ENCODE results near the gene DEPP1.
A peak's percentile ranks its signal among the peaks of the same experiment; 100 is the strongest.

Gene DEPP1

GRCh38 chr10:44986670-44987069, 8.1 kb upstream of the DEPP1 start:
- peak overlapping the region in 1 of 2 donors; percentile 27 for H3K27ac ChIP-seq (ENCODE audit: low read depth in 2 of 2, low read length in 2 of 2)
- H3K4me1 ChIP-seq (ENCODE audit: control insufficient read depth in 2 of 2, insufficient read depth in 2 of 2, low read length in 2 of 2) = peaks cover 0 to 9% of the 10 kb centered on the region in 2 donors
- H3K4me3 ChIP-seq (ENCODE audit: low read length in 2 of 2) = no peak overlapping the region
- no peaks in the 10 kb centered on the region for H3K27me3 ChIP-seq (ENCODE audit: control insufficient read depth in 2 of 2, insufficient read depth in 2 of 2, low read length in 2 of 2)
- H3K9me3 ChIP-seq (ENCODE audit: control insufficient read depth in 2 of 2, low read length in 2 of 2) = no peaks in the 10 kb centered on the region
- H3K9ac ChIP-seq (ENCODE audit: low read depth in 1 of 2, low read length in 2 of 2) = no peak overlapping the region
- peaks cover 7 to 12% of the 10 kb centered on the region in 2 donors for H3K36me3 ChIP-seq (ENCODE audit: control insufficient read depth in 2 of 2, insufficient read depth in 2 of 2, low read length in 2 of 2)

- no peaks in the 10 kb centered on the region for H3K27me3 ChIP-seq (ENCODE audit: control insufficient read depth in 2 of 2, insufficient read depth in 2 of 2, low read length in 2 of 2)
- H3K27ac ChIP-seq (ENCODE audit: low read depth in 2 of 2, low read length in 2 of 2) = peak overlapping the region in 1 of 2 donors; percentile 40
- H3K4me1 ChIP-seq (ENCODE audit: control insufficient read depth in 2 of 2, insufficient read depth in 2 of 2, low read length in 2 of 2) = peaks cover 0 to 12% of the 10 kb centered on the region in 2 donors
- no peaks in the 10 kb centered on the region for H3K9me3 ChIP-seq (ENCODE audit: control insufficient read depth in 2 of 2, low read length in 2 of 2)
- H3K9ac ChIP-seq (ENCODE audit: low read depth in 1 of 2, low read length in 2 of 2) = no peak overlapping the region
- no peak overlapping the region for H3K4me3 ChIP-seq (ENCODE audit: low read length in 2 of 2)
- H3K36me3 ChIP-seq (ENCODE audit: control insufficient read depth in 2 of 2, insufficient read depth in 2 of 2, low read length in 2 of 2) = peaks cover 6 to 11% of the 10 kb centered on the region in 2 donors
Measured at GRCh38 chr10:44986179-44986578, 7.6 kb upstream of the DEPP1 start.

GRCh38 chr10:44985175-44985681, 6.6 kb upstream of the DEPP1 start:
- peaks cover 5 to 22% of the 10 kb centered on the region in 2 donors for H3K4me1 ChIP-seq (ENCODE audit: control insufficient read depth in 2 of 2, insufficient read depth in 2 of 2, low read length in 2 of 2)
- no peaks in the 10 kb centered on the region for H3K27me3 ChIP-seq (ENCODE audit: control insufficient read depth in 2 of 2, insufficient read depth in 2 of 2, low read length in 2 of 2)
- no peaks in the 10 kb centered on the region for H3K9me3 ChIP-seq (ENCODE audit: control insufficient read depth in 2 of 2, low read length in 2 of 2)
- H3K36me3 ChIP-seq (ENCODE audit: control insufficient read depth in 2 of 2, insufficient read depth in 2 of 2, low read length in 2 of 2) = peaks cover 6 to 8% of the 10 kb centered on the region in 2 donors
- H3K27ac ChIP-seq (ENCODE audit: low read depth in 2 of 2, low read length in 2 of 2) = peak overlapping the region in 1 of 2 donors; percentile 44
- no peak overlapping the region for H3K4me3 ChIP-seq (ENCODE audit: low read length in 2 of 2)
- H3K9ac ChIP-seq (ENCODE audit: low read depth in 1 of 2, low read length in 2 of 2) = no peak overlapping the region

GRCh38 chr10:44984671-44985101, 6.1 kb upstream of the DEPP1 start:
- H3K36me3 ChIP-seq (ENCODE audit: control insufficient read depth in 2 of 2, insufficient read depth in 2 of 2, low read length in 2 of 2) = peaks cover 6 to 8% of the 10 kb centered on the region in 2 donors
- H3K27me3 ChIP-seq (ENCODE audit: control insufficient read depth in 2 of 2, insufficient read depth in 2 of 2, low read length in 2 of 2) = no peaks in the 10 kb centered on the region
- H3K4me1 ChIP-seq (ENCODE audit: control insufficient read depth in 2 of 2, insufficient read depth in 2 of 2, low read length in 2 of 2) = peaks cover 5 to 24% of the 10 kb centered on the region in 2 donors
- no peak overlapping the region for H3K9ac ChIP-seq (ENCODE audit: low read depth in 1 of 2, low read length in 2 of 2)
- no peak overlapping the region for H3K4me3 ChIP-seq (ENCODE audit: low read length in 2 of 2)
- no peaks in the 10 kb centered on the region for H3K9me3 ChIP-seq (ENCODE audit: control insufficient read depth in 2 of 2, low read length in 2 of 2)
- H3K27ac ChIP-seq (ENCODE audit: low read depth in 2 of 2, low read length in 2 of 2) = peak overlapping the region in 1 of 2 donors; percentile 44

- no peak overlapping the region for H3K27ac ChIP-seq (ENCODE audit: low read depth in 2 of 2, low read length in 2 of 2)
- H3K36me3 ChIP-seq (ENCODE audit: control insufficient read depth in 2 of 2, insufficient read depth in 2 of 2, low read length in 2 of 2) = peaks cover 5 to 8% of the 10 kb centered on the region in 2 donors
Measured at GRCh38 chr10:44983895-44984278, 5.3 kb upstream of the DEPP1 start.

GRCh38 chr10:44983066-44983894, 4.7 kb upstream of the DEPP1 start:
- Histone ChIP-seq H3K27ac (ENCODE audit: low read depth in 2 of 2, low read length in 2 of 2) (no peak overlapping the region), H3K9ac (ENCODE audit: low read depth in 1 of 2, low read length in 2 of 2) (no peak overlapping the region), H3K4me3 (ENCODE audit: low read length in 2 of 2) (no peak overlapping the region), H3K4me1 (ENCODE audit: control insufficient read depth in 2 of 2, insufficient read depth in 2 of 2, low read length in 2 of 2) (peaks cover 19 to 38% of the 10 kb centered on the region in 2 donors), H3K27me3 (ENCODE audit: control insufficient read depth in 2 of 2, insufficient read depth in 2 of 2, low read length in 2 of 2) (no peaks in the 10 kb centered on the region), H3K36me3 (ENCODE audit: control insufficient read depth in 2 of 2, insufficient read depth in 2 of 2, low read length in 2 of 2) (peaks cover 0 to 8% of the 10 kb centered on the region in 2 donors), H3K9me3 (ENCODE audit: control insufficient read depth in 2 of 2, low read length in 2 of 2) (no peaks in the 10 kb centered on the region)

More at GRCh38 chr10:44983895-44984278, 5.3 kb upstream of the DEPP1 start:
- Histone ChIP-seq H3K9me3 (ENCODE audit: control insufficient read depth in 2 of 2, low read length in 2 of 2) (no peaks in the 10 kb centered on the region), H3K27me3 (ENCODE audit: control insufficient read depth in 2 of 2, insufficient read depth in 2 of 2, low read length in 2 of 2) (no peaks in the 10 kb centered on the region), H3K4me1 (ENCODE audit: control insufficient read depth in 2 of 2, insufficient read depth in 2 of 2, low read length in 2 of 2) (peaks cover 13 to 32% of the 10 kb centered on the region in 2 donors), H3K4me3 (ENCODE audit: low read length in 2 of 2) (no peak overlapping the region), H3K9ac (ENCODE audit: low read depth in 1 of 2, low read length in 2 of 2) (no peak overlapping the region)

GRCh38 chr10:44982496-44982895, 3.9 kb upstream of the DEPP1 start:
- peak overlapping the region; percentile 15 to 33 for H3K27ac ChIP-seq (ENCODE audit: low read depth in 2 of 2, low read length in 2 of 2)
- H3K9ac ChIP-seq (ENCODE audit: low read depth in 1 of 2, low read length in 2 of 2) = no peak overlapping the region
- H3K4me3 ChIP-seq (ENCODE audit: low read length in 2 of 2) = no peak overlapping the region
- H3K36me3 ChIP-seq (ENCODE audit: control insufficient read depth in 2 of 2, insufficient read depth in 2 of 2, low read length in 2 of 2) = peaks cover 0 to 5% of the 10 kb centered on the region in 2 donors
- peaks cover 21 to 43% of the 10 kb centered on the region in 2 donors for H3K4me1 ChIP-seq (ENCODE audit: control insufficient read depth in 2 of 2, insufficient read depth in 2 of 2, low read length in 2 of 2)
- no peaks in the 10 kb centered on the region for H3K27me3 ChIP-seq (ENCODE audit: control insufficient read depth in 2 of 2, insufficient read depth in 2 of 2, low read length in 2 of 2)
- no peaks in the 10 kb centered on the region for H3K9me3 ChIP-seq (ENCODE audit: control insufficient read depth in 2 of 2, low read length in 2 of 2)

GRCh38 chr10:44982114-44982460, 3.5 kb upstream of the DEPP1 start:
- peaks cover 21 to 43% of the 10 kb centered on the region in 2 donors for H3K4me1 ChIP-seq (ENCODE audit: control insufficient read depth in 2 of 2, insufficient read depth in 2 of 2, low read length in 2 of 2)
- H3K27me3 ChIP-seq (ENCODE audit: control insufficient read depth in 2 of 2, insufficient read depth in 2 of 2, low read length in 2 of 2) = no peaks in the 10 kb centered on the region
- H3K27ac ChIP-seq (ENCODE audit: low read depth in 2 of 2, low read length in 2 of 2) = peak overlapping the region; percentile 33 to 72
- no peak overlapping the region for H3K4me3 ChIP-seq (ENCODE audit: low read length in 2 of 2)
- H3K9ac ChIP-seq (ENCODE audit: low read depth in 1 of 2, low read length in 2 of 2) = no peak overlapping the region
- peaks cover 0 to 5% of the 10 kb centered on the region in 2 donors for H3K36me3 ChIP-seq (ENCODE audit: control insufficient read depth in 2 of 2, insufficient read depth in 2 of 2, low read length in 2 of 2)
- no peaks in the 10 kb centered on the region for H3K9me3 ChIP-seq (ENCODE audit: control insufficient read depth in 2 of 2, low read length in 2 of 2)

GRCh38 chr10:44981172-44982113, 2.8 kb upstream of the DEPP1 start:
- no peak overlapping the region for H3K4me3 ChIP-seq (ENCODE audit: low read length in 2 of 2)
- peaks cover 21 to 44% of the 10 kb centered on the region in 2 donors for H3K4me1 ChIP-seq (ENCODE audit: control insufficient read depth in 2 of 2, insufficient read depth in 2 of 2, low read length in 2 of 2)
- H3K9ac ChIP-seq (ENCODE audit: low read depth in 1 of 2, low read length in 2 of 2) = peak overlapping the region in 1 of 2 donors; percentile 37
- no peaks in the 10 kb centered on the region for H3K9me3 ChIP-seq (ENCODE audit: control insufficient read depth in 2 of 2, low read length in 2 of 2)
- H3K27me3 ChIP-seq (ENCODE audit: control insufficient read depth in 2 of 2, insufficient read depth in 2 of 2, low read length in 2 of 2) = no peaks in the 10 kb centered on the region
- H3K27ac ChIP-seq (ENCODE audit: low read depth in 2 of 2, low read length in 2 of 2) = peak overlapping the region; percentile 39 to 72
- H3K36me3 ChIP-seq (ENCODE audit: control insufficient read depth in 2 of 2, insufficient read depth in 2 of 2, low read length in 2 of 2) = peaks cover 3 to 5% of the 10 kb centered on the region in 2 donors
